Vagina (tissue), 2 donors: Measurements from ENCODE around the gene RAB4B.
"Not testable (repeated sequence)": the region's sequence is repeated elsewhere in the genome, so short reads cannot be mapped to it uniquely, and the experiment has no call there.

Source experiments
- CTCF ChIP-seq, 3 experiments: fragments of 450-650 bp in 2 of 3; fragments of 200-600 bp in 1 of 3; sonication (generic) in 1 of 3; IDR thresholded peaks; one replicate each; pipeline ENCODE4 v1.5.1; 2017 to 2019; ENCODE audit warnings: antibody characterized with exemption in 3 of 3, mild to moderate bottlenecking in 2 of 3, moderate library complexity in 2 of 3
- POLR2A ChIP-seq, 2 donors: fragments of 450-650 bp; IDR thresholded peaks; one replicate each; pipeline ENCODE4 v1.6.1; 2017; ENCODE audit warnings: antibody characterized with exemption in 2 of 2, mild to moderate bottlenecking in 2 of 2, moderate library complexity in 2 of 2
- POLR2AphosphoS5 ChIP-seq, 2 donors: sonication (generic); formaldehyde crosslinking; IDR thresholded peaks; one replicate each; pipeline ENCODE4 v1.9.0; 2017; ENCODE audit warnings: antibody characterized with exemption in 2 of 2, mild to moderate bottlenecking in 2 of 2, low read depth in 1 of 2; ENCODE audit not compliant: insufficient read depth in 1 of 2

- not testable (repeated sequence) for TF ChIP-seq CTCF (IDR thresholded peaks at IDR 0.05); POLR2AphosphoS5 (IDR thresholded peaks at IDR 0.05; ENCODE audit: insufficient read depth in 1 of 2, low read depth in 1 of 2); POLR2A (IDR thresholded peaks at IDR 0.05)
These were observed 45.7 kb upstream of the RAB4B start for GRCh38 chr19:40732304-40732703.
